Karpas-422 (cell line): ENCODE measurements around the gene MALSU1. TPM values are rescaled to one million over a fixed set of nuclear protein-coding genes. Genes with fewer than 3 reads are reported as not detected.

Experiments
- DNase-seq: peaks from one replicate; pipeline ENCODE4 v3.0.0-alpha.2; 2015
- H2AFZ ChIP-seq: fragments of 200-600 bp; sonication (generic); 2 replicates; pipeline ENCODE4 v1.6.1; 2014; ENCODE audit warnings: antibody characterized with exemption, low read length, mixed read lengths
- H3K27ac ChIP-seq: fragments of 200-600 bp; sonication (generic); 2 replicates; pipeline ENCODE4 v1.5.1; 2014; ENCODE audit warnings: mild to moderate bottlenecking, low read length, moderate library complexity
- H3K27me3 ChIP-seq: fragments of 200-600 bp; sonication (generic); 2 replicates; pipeline ENCODE4 v1.6.1; 2014; ENCODE audit warnings: low read length, mixed read lengths
- H3K36me3 ChIP-seq: fragments of 200-600 bp; sonication (generic); 2 replicates; pipeline ENCODE4 v1.6.1; 2014; ENCODE audit warnings: low read length, mixed read lengths; ENCODE audit not compliant: insufficient read depth
- H3K4me1 ChIP-seq: fragments of 200-600 bp; sonication (generic); 2 replicates; pipeline ENCODE4 v1.6.1; 2014; ENCODE audit warnings: mild to moderate bottlenecking, low read length, mixed read lengths
- H3K4me2 ChIP-seq: fragments of 200-600 bp; sonication (generic); 2 replicates; pipeline ENCODE4 v1.6.1; 2014; ENCODE audit warnings: low read length, low read depth, mild to moderate bottlenecking; ENCODE audit not compliant: poor library complexity, severe bottlenecking
- H3K4me3 ChIP-seq: fragments of 200-600 bp; sonication (generic); 2 replicates; pipeline ENCODE4 v1.5.1; 2014; ENCODE audit warnings: mild to moderate bottlenecking, antibody characterized with exemption, low read length, mixed read lengths
- H3K79me2 ChIP-seq: fragments of 200-600 bp; sonication (generic); 2 replicates; pipeline ENCODE4 v1.6.1; 2014; ENCODE audit warnings: mild to moderate bottlenecking, low read length, mixed read lengths
- H3K9ac ChIP-seq: fragments of 200-600 bp; sonication (generic); 2 replicates; pipeline ENCODE4 v1.6.0; 2014; ENCODE audit warnings: low read length
- H3K9me2 ChIP-seq: fragments of 200-600 bp; sonication (generic), shearing (Covaris generic); replicated peaks from 2 replicates; pipeline ENCODE4 v1.6.0; 2014; ENCODE audit warnings: mild to moderate bottlenecking, low read length, moderate library complexity; ENCODE audit not compliant: insufficient read depth
- H3K9me3 ChIP-seq: fragments of 300-700, 200-600 bp; sonication (generic); 2 replicates; pipeline ENCODE4 v1.6.1; 2014; ENCODE audit warnings: low read length, mixed read lengths
- H4K20me1 ChIP-seq: fragments of 200-600 bp; sonication (generic); 2 replicates; pipeline ENCODE4 v1.6.1; 2014; ENCODE audit warnings: mild to moderate bottlenecking, antibody characterized with exemption, low read length, low read depth; ENCODE audit not compliant: insufficient read depth
- total RNA-seq: library from RNA; depleted of rRNA; stranded (reverse); fragments of >200 nt; shearing (Covaris generic); gene quantifications from 2 replicates; pipeline ENCODE4 v1.2.3, GENCODE V29; 2014; ENCODE audit warnings: low replicate concordance

Gene MALSU1
- total RNA-seq, 1 experiment from 2014 or later: 92.2 TPM

- Histone ChIP-seq H4K20me1 (no peaks in the 10 kb centered on the region), H3K79me2 (peaks cover 21% of the 10 kb centered on the region), H3K27me3 (no peaks in the 10 kb centered on the region), H3K9me2 (no peaks in the 10 kb centered on the region), H3K9ac (no peak overlapping the region), H2AFZ (no peak overlapping the region), H3K4me3 (no peak overlapping the region), H3K36me3 (peaks cover 75% of the 10 kb centered on the region), H3K4me2 (no peak overlapping the region), H3K27ac (no peak overlapping the region), H3K9me3 (no peaks in the 10 kb centered on the region), H3K4me1 (no peaks in the 10 kb centered on the region)
- no peak for DNase-seq
These were observed 36.0 kb downstream of the MALSU1 start for GRCh38 chr7:23335136-23335535.

- DNase-seq: no peak
- Histone ChIP-seq H3K9me3 (no peaks in the 10 kb centered on the region), H3K27me3 (no peaks in the 10 kb centered on the region), H3K27ac (no peak overlapping the region), H3K9me2 (no peaks in the 10 kb centered on the region), H3K4me2 (no peak overlapping the region), H3K9ac (no peak overlapping the region), H3K4me1 (no peaks in the 10 kb centered on the region), H2AFZ (no peak overlapping the region), H4K20me1 (no peaks in the 10 kb centered on the region), H3K4me3 (no peak overlapping the region), H3K36me3 (peaks cover 75% of the 10 kb centered on the region), H3K79me2 (peaks cover 18% of the 10 kb centered on the region)
These were observed 36.5 kb downstream of the MALSU1 start for GRCh38 chr7:23335621-23336020.

- Histone ChIP-seq H3K79me2 (peaks cover 18% of the 10 kb centered on the region), H3K36me3 (peaks cover 76% of the 10 kb centered on the region), H3K4me2 (no peak overlapping the region), H3K9ac (no peak overlapping the region), H2AFZ (no peak overlapping the region), H3K4me3 (no peak overlapping the region), H3K9me3 (no peaks in the 10 kb centered on the region), H4K20me1 (no peaks in the 10 kb centered on the region), H3K27me3 (no peaks in the 10 kb centered on the region), H3K9me2 (no peaks in the 10 kb centered on the region), H3K4me1 (no peaks in the 10 kb centered on the region), H3K27ac (no peak overlapping the region)
- DNase-seq: no peak
These were observed 36.9 kb downstream of the MALSU1 start for GRCh38 chr7:23336086-23336485.

GRCh38 chr7:23336799-23337283 lies 37.7 kb downstream of the MALSU1 start:
- Histone ChIP-seq H2AFZ (no peak overlapping the region), H3K4me3 (no peak overlapping the region), H3K36me3 (peaks cover 76% of the 10 kb centered on the region)

GRCh38 chr7:23337374-23337773 lies 38.2 kb downstream of the MALSU1 start:
- H3K4me3 ChIP-seq: no peak overlapping the region
- H3K36me3 ChIP-seq: peaks cover 76% of the 10 kb centered on the region
- H3K27me3 ChIP-seq: no peaks in the 10 kb centered on the region
- no peak overlapping the region for H2AFZ ChIP-seq
- no peak for DNase-seq
- no peak overlapping the region for H3K4me2 ChIP-seq
- H3K4me1 ChIP-seq: no peaks in the 10 kb centered on the region
- no peak overlapping the region for H3K27ac ChIP-seq
- peaks cover 13% of the 10 kb centered on the region for H3K79me2 ChIP-seq
- H3K9ac ChIP-seq: no peak overlapping the region
- H3K9me2 ChIP-seq: no peaks in the 10 kb centered on the region
- H4K20me1 ChIP-seq: no peaks in the 10 kb centered on the region
- no peaks in the 10 kb centered on the region for H3K9me3 ChIP-seq

More at GRCh38 chr7:23336799-23337283, 37.7 kb downstream of the MALSU1 start:
- Histone ChIP-seq H4K20me1 (no peaks in the 10 kb centered on the region), H3K4me1 (no peaks in the 10 kb centered on the region), H3K9me2 (no peaks in the 10 kb centered on the region), H3K9ac (no peak overlapping the region), H3K4me2 (no peak overlapping the region), H3K27ac (no peak overlapping the region), H3K27me3 (no peaks in the 10 kb centered on the region), H3K9me3 (no peaks in the 10 kb centered on the region), H3K79me2 (peaks cover 18% of the 10 kb centered on the region)
- DNase-seq: no peak

GRCh38 chr7:23338439-23338838 lies 39.3 kb downstream of the MALSU1 start:
- Histone ChIP-seq H3K4me2 (no peak overlapping the region), H3K4me1 (no peaks in the 10 kb centered on the region), H4K20me1 (no peaks in the 10 kb centered on the region), H3K9me2 (no peaks in the 10 kb centered on the region), H3K4me3 (no peak overlapping the region), H2AFZ (no peak overlapping the region), H3K27ac (no peak overlapping the region), H3K79me2 (peaks cover 18% of the 10 kb centered on the region), H3K9me3 (no peaks in the 10 kb centered on the region), H3K27me3 (no peaks in the 10 kb centered on the region), H3K9ac (no peak overlapping the region), H3K36me3 (peaks cover 76% of the 10 kb centered on the region)
- no peak for DNase-seq

GRCh38 chr7:23338863-23339262 lies 39.7 kb downstream of the MALSU1 start:
- H3K27me3 ChIP-seq: no peaks in the 10 kb centered on the region
- H3K4me2 ChIP-seq: no peak overlapping the region
- H3K4me3 ChIP-seq: no peak overlapping the region
- H3K9ac ChIP-seq: no peak overlapping the region
- H4K20me1 ChIP-seq: no peaks in the 10 kb centered on the region
- DNase-seq: no peak
- H2AFZ ChIP-seq: no peak overlapping the region
- H3K27ac ChIP-seq: no peak overlapping the region
- H3K79me2 ChIP-seq: peaks cover 18% of the 10 kb centered on the region
- H3K36me3 ChIP-seq: peaks cover 77% of the 10 kb centered on the region
- no peaks in the 10 kb centered on the region for H3K4me1 ChIP-seq
- H3K9me2 ChIP-seq: no peaks in the 10 kb centered on the region
- no peaks in the 10 kb centered on the region for H3K9me3 ChIP-seq

- no peak for DNase-seq
- H3K27me3 ChIP-seq: no peaks in the 10 kb centered on the region
- H3K79me2 ChIP-seq: peaks cover 13% of the 10 kb centered on the region; the same call in 1 of the 2 replicates
- H2AFZ ChIP-seq: no peak overlapping the region
- no peak overlapping the region for H3K9ac ChIP-seq
- H3K27ac ChIP-seq: no peak overlapping the region
- no peaks in the 10 kb centered on the region for H3K9me3 ChIP-seq
- H4K20me1 ChIP-seq: no peaks in the 10 kb centered on the region
- no peak overlapping the region for H3K4me2 ChIP-seq
- no peaks in the 10 kb centered on the region for H3K9me2 ChIP-seq
- H3K4me3 ChIP-seq: no peak overlapping the region
- peaks cover 87% of the 10 kb centered on the region for H3K36me3 ChIP-seq
- no peaks in the 10 kb centered on the region for H3K4me1 ChIP-seq
These were observed 42.9 kb downstream of the MALSU1 start for GRCh38 chr7:23341846-23342598.
